ENCODE results near the gene CLUH. TPM values are rescaled to one million over a fixed set of nuclear protein-coding genes. Genes with fewer than 3 reads are reported as not detected.

The CLUH gene
- polyA plus RNA-seq, 5 donors = 20.5 to 38.6 (median 29.3) TPM

DNA sequence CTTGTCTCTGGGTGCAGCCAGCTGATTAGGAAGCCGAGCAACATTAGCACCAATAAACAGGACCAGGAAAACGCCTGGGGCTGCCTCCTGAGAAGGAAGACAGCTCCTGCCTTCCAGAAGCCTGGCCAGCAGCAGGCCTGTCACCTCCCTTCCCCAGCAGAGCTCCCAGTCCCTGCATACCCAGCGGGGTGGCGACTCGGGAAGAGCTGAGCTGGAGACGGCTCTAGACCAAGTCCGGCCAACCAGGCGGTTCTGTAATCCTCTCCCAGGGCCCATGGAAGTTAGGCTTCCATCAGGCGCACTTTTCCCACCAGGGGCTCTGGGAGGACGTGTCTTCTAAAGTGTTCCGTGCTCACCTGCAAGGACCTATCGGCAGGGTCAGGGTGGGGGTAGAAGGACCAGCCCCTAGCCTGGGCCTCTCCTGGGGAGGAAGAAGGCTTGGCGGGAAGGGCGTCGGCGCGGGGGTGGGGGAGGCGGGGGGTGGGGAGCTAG lies 12.0 kb upstream of the CLUH start:
- DNase-seq = no peak

- no peak for DNase-seq
Measured at GRCh38 chr17:2722611-2723010, 11.0 kb upstream of the CLUH start.

- no peak for DNase-seq
Measured at GRCh38 chr17:2721603-2722002, 10.0 kb upstream of the CLUH start.

DNA sequence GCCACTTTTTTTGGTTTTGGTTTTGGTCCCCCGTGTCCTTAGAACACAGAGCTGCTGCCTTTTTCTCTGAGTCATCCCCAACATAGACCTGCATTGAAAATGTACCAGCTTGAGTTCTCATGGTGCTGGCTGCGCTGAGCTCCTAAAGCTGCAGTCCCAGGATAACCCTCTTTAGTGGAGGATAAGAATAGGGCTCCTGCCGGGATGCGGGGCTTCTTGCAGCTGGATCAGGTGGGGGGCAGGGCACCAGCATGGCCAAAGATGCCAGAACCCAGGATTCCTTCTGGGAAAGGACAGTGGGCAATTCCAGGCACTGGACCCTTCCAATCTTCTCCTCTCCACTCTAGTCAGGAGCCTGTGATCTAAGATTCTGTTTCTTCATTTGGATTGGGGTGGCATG lies 8.3 kb upstream of the CLUH start:
- no peak for DNase-seq

DNA sequence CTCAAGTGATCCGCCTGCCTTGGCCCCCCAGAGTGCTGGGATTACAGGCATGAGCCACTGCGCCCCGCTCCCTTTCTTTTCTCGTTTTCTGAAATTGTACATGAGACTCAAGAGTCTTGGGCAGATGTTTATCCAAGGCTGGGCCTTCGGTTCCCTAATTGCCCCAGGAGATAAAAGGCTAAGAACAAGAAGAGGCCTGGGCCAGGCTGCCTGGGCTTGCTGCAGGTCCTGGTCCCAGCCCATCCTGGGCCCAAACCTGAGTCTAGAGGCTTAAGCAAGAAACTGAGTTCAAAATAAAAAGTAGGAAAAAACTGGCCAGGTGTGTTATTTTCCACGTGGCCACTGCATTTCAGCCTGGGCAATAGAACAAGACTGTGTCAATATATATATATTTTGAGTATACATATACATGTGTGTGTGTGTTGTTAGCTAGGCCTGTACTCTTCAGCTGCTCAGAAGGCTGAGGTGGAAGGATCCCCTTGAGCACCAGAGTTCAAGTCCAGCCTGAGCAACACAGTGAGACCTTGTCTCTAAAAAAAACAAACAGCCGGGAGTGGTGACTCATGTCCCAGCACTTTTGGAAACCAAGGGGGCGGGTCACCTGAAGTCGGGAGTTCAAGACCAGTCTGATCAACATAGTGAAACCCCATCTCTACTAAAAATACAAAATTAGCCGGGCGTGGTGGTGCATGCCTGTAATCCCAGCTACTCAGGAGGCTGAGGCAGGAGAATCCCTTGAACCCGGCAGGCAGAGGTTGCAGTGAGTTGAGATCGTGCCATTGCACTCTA lies 6.8 kb upstream of the CLUH start:
- no peak for DNase-seq

DNA sequence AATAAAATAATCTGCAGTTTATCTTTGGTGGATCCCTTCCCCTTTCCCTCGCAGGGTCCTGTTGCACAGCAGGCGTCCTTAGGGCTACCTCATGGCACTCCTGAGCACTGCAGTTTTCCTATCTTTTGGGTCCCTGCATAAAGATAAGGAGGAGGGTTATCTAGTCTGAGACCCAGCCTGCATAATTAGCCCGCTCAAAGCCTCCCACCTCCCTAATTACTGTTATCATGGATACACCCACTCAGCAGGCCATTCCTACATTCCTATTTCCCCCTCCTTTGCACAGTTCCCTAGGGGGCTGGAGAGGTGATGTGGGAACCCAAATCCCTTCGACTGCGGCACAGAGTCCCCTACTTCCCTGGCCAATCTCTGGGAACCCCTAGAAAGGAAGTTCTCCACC lies 5.1 kb upstream of the CLUH start:
- DNase-seq = no peak

GRCh38 chr17:2713881-2714280 lies 2.3 kb upstream of the CLUH start:
- DNase-seq = no peak

DNA sequence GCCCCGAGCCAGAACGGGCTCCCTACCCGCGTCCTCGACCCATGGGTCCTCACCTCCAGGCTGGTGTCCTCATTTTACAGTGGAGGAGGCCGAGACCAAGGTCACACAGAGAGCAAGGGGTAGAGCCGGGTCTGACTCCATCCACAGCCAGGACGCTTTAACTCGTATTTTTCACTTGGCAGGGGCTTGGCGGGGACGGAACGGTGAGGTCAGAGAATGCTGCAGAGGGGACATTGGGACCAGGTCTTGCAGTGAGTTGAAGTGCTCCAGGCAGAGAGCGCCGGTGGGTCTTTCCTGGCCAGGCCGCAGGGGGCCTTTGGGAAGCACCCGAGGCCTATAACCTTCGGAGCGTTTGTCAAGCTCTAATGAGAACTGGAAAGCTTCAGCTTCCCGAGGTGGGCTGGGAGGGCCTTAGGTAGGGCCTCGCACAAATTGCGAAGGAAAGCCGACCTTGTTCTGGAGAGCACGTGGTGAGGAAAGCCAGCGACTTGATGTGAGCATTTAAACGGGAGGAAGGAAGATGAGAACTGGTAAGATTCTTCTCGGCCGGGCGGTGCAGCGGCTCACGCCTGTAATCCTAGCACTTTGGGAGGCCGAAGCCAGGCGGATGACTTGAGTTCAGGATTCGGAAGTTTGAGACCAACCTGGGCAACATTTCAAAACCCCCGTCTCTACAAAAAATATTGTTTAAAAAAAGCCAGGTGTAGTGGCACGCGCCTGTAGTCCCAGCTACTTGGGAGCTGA lies 908 bp upstream of the CLUH start:
- no peak for DNase-seq

- no peak for DNase-seq
Measured at GRCh38 chr17:2710803-2711607, 559 bp downstream of the CLUH start.

GRCh38 chr17:2710071-2710802 lies 1.3 kb downstream of the CLUH start:
- no peak for DNase-seq

- peak in 1 of 2 donors; percentile 52 for DNase-seq
Measured at GRCh38 chr17:2709183-2709661, 2.3 kb downstream of the CLUH start.

GRCh38 chr17:2708585-2709182 lies 2.9 kb downstream of the CLUH start:
- no peak for DNase-seq

GRCh38 chr17:2707721-2708584 lies 3.6 kb downstream of the CLUH start:
- DNase-seq = no peak

DNA sequence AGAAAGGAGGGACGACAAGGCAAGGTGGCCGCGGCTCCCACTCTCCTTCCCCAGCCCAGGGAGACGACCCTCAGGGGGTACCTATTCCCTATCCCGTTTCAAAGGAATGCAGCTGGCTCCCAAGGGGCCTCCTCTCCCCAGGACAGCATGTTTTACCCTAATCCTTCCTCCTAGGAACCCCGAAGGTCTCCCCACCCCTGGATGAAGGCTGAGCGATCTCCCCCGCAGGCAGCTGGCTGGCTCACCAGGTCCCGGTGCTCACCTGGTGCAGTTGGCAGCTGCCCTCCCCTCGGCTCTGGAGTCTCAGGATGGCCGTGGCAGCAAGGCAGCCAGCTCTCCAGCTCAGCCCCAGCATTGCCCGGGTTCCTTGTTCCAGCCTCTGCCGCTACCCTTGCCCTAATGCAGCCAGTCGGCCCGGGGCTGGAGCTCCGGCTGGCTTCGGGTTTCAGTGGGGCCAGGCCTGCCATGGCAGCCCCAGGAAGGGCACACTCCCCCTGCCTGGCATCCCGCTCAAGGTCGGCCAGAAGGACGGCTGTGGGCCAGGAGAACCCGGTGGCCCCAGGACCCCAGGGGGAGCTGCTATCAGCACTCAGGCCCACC lies 4.6 kb downstream of the CLUH start:
- DNase-seq = no peak

GRCh38 chr17:2705888-2706795 lies 5.4 kb downstream of the CLUH start:
- no peak for DNase-seq

DNA sequence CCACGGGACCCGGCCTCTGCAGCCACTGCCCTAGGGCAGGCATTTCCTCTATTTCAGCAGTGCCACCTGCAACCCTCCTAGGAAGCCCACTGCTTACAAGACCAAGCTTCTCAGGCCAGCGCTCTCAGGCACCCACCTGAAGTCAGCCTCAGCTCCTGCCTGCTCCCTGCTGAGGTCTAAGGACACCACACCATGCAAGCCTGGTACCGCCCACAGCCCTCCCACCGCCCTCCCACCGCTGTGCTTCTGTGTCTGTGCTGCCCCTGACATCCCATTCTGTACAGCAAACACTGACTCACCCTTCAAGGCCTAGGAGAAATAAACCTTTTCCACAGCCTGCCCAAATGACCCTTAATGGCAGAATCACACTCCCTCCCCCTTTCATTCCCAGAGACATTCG lies 6.3 kb downstream of the CLUH start:
- DNase-seq = no peak

- no peak for DNase-seq
Measured at GRCh38 chr17:2704890-2705248, 6.7 kb downstream of the CLUH start.

Measured in right lung (tissue), 5 donors.